GM18858 (cell line): Measurements from ENCODE around the gene SYCP1.
"Not testable (repeated sequence)": the region's sequence is repeated elsewhere in the genome, so short reads cannot be mapped to it uniquely, and the experiment has no call there.

Source experiments
- ATAC-seq: cut with Tn5 transposase; IDR thresholded peaks from one replicate; pipeline ENCODE4 v1.9.1; 2021; ENCODE audit not compliant: unreplicated experiment

Gene SYCP1

GRCh38 chr1:114976891-114977290 is 122.2 kb downstream of the SYCP1 start:
- ATAC-seq: no peak

- ATAC-seq: peak; percentile 68
These were observed 124.7 kb downstream of the SYCP1 start for GRCh38 chr1:114979278-114979891.

- no peak for ATAC-seq
These were observed 127.6 kb downstream of the SYCP1 start for GRCh38 chr1:114982251-114982650.

GRCh38 chr1:114986286-114986685 is 131.6 kb downstream of the SYCP1 start:
- ATAC-seq: no peak

- ATAC-seq: no peak
These were observed 133.4 kb downstream of the SYCP1 start for GRCh38 chr1:114988095-114988494.

DNA sequence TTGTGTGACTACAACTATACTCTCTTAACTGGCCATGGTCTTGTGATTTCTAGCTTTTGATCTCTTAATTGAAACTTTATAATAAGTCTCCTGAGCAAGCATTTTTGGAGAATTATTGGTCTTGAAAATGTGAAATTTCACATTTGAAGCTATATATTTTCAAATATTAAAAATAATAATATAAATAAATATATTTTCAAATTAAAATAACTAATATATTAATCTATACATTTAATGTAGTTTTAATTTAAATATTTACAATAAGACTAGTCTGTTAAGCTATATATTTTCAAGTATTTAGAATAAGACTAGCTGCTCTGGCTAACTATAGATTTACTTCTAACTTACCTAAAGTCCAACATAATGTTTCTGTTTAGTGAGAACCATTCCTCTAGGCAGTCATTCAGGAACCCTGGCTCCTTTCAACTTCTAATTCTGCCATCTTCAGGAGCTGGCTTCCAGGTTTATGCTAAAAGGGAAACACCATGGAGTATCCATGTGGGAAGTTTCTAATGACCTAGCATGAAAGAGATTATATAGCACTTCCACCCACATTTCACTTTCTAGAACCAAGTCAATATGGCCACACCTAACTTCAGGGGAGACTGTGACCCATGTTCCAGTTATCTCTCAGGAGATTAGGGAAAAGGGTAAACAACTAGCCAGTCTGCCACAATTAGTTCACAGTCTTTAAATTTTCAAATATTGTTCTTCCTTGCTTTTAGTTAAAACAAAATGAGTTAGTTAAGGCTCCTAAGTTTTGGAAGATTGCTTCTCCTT is 143.0 kb downstream of the SYCP1 start:
- ATAC-seq: no peak

DNA sequence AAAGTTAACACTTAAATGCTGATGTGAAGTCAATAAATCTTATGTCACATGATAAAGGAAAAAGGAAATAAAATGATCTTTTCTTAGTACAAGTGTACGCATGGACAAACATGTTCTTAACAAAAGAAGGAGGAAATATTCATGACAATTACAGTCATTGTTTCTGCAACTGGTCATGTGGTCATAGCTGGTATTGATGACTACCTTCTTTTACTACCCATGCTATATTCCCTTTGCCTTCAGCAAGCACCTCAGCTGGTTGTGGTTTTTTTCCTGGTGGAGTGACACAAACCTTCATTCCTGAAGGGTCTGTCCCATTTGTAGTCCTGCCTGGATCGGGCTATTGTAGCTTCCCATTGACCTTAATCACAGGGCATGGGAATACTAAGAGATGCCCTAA is 151.5 kb downstream of the SYCP1 start:
- no peak for ATAC-seq

GRCh38 chr1:115012006-115012405 is 157.3 kb downstream of the SYCP1 start:
- ATAC-seq: no peak

DNA sequence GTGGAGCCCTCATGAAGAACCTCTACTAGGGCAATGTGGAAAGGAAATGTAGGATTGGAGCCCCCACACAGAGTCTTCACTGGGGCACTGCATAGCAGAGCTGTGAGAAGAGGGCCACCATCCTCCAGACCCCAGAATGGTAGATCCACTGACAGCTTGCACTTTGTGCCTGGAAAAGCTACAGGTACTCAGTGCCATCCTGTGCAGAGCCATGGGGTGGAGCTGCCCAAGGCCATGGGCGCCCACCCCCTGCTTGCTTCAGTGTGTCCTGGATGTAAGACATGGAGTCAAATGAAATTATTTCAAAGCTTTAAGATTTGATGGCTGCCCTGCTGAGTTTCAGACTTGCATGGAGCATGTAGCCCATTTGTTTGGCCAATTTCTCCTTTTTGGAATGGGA is 157.8 kb downstream of the SYCP1 start:
- ATAC-seq: no peak

DNA sequence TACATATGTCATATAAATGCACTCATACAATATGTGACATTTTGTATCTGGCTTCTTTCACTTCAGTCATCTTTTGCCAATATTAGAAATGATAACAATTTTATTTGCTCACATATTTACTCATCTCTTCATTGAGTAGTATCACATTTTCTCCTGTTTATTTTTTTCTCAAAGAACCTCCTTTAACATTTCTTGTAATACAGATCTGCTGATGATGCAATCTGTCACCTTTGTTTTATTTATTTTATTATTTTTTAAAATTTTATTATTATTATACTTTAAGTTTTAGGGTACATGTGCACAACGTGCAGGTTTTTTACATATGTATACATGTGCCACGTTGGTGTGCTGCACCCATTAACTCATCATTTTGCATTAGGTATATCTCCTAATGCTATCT is 159.1 kb downstream of the SYCP1 start:
- ATAC-seq: no peak

DNA sequence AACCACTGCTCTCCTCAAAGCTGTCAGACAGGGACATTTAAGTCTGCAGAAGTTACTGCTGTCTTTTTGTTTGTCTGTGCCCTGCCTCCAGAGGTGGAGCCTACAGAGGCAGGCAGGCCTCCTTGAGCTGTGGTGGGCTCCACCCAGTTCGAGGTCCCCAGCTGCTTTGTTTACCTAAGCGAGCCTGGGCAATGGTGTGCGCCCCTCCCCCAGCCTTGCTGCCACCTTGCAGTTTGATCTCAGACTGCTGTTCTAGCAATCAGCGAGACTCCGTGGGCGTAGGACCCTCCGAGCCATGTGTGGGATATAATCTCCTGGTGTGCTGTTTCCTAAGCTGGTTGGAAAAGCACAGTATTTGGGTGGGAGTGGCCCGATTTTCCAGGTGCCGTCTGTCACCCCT is 164.9 kb downstream of the SYCP1 start:
- not testable (repeated sequence) for ATAC-seq

DNA sequence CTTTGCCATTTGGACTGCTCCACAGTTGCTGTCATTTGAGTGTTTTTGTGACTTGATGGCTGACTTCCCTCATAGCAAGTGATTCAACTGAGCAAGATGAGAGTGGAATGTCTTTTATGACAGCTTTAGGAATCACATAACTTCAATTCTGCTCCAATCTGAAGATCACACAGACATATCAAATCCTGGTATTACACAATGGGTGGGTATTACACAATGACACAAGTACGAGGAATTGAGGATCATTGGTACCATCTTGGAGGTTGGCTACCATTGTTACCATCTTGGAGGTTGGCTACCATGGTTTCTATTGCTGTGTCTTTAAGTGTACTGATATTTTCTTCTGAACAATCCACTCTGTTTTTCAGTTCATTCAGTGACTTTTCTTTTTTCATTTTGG is 166.5 kb downstream of the SYCP1 start:
- no peak for ATAC-seq

DNA sequence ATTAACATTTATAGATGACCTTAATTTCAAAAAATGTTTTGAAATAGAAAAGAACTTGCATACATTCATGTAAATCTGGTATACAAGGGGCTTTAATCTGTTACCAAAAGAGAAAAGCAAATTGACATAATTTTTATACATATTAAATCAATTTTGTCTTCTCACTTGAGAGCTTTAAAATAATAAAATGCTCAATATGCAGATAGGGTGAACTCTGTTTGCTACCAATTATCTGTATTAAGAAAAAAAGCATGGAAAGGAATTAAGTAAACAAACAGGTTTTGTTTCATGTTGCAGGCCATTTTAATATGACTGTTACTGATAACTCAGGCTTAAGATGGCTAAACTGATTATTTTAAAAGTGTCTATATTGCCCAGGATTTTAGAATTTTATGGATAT is 168.9 kb downstream of the SYCP1 start:
- ATAC-seq: no peak

DNA sequence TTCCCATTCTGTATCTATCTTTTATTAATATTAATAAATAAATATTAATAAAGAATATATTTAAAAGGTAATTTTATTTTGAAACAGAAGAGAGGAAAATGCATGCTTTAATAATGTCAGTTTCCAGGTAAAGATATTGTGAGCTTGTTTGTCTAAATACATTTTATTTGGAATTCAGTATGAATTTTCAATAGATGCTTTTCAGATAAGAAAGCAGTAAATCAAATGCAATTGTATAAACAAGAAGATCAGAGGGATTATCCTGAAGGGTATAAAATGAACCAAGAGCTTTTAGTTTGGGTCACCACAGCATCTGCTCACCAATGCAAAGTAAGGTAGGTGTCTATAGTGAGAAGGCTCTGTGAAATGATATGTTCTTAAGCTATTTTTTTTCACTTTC is 174.9 kb downstream of the SYCP1 start, which contains the start of gene TSHB:
TSS of gene TSHB (plus strand) at position 301 of the 400 bp plus-strand sequence. CDS start 3,537 bp downstream, outside the sequence.
- no peak for ATAC-seq

DNA sequence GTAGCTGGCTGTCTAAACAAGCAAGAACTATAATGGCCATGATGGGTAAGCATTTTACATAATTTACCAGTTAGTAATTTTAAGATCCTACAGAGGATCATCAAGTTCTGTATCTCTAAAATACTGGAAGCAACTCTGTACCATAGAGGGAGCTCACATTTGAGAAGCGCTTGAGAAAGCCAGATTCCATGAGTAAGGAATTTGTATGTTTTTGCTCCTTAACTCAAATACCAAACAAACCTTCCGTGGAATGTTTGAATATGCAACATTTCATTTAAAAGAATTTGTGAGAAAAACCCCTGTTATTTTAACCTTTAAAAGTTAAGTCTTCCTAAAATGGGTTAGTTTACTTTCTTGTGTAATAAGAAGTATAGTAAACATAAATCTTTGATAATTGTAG is 176.9 kb downstream of the SYCP1 start:
- no peak for ATAC-seq

- ATAC-seq: no peak
These were observed 181.0 kb downstream of the SYCP1 start for GRCh38 chr1:115035652-115036051.

- ATAC-seq: no peak
These were observed 182.3 kb downstream of the SYCP1 start for GRCh38 chr1:115036814-115037507.

DNA sequence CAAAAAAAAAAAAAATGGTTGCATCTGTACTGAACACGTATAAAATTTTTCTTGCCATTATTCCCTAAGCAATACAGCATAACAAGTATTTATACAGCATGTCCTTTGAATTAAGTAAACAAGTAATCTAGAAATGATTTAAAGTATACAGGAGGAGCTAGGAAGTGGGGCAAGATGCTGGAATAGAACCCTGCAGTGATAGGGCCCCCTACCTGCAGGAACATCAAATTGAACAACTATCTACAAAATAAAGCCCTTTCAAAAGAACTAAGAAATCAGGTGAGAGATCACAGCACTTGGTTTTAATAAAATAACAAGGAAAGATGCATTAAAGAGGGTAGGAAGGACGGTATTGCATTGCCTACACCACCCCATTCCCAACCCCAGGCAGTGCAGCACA is 185.8 kb downstream of the SYCP1 start:
- no peak for ATAC-seq

GRCh38 chr1:115041654-115042053 is 187.0 kb downstream of the SYCP1 start:
- ATAC-seq: no peak
